GM23338 (cell line): ENCODE data around the gene WSCD2.

Source experiments
- CREB1 ChIP-seq: fragments of 250-450 bp; sonication (Bioruptor Pico); IDR thresholded peaks from 2 replicates; pipeline ENCODE4 v1.5.0; 2020; ENCODE audit warnings: low read depth, mild to moderate bottlenecking, moderate library complexity
- EZH2 ChIP-seq: fragments of 200-600 bp; sonication (generic); IDR thresholded peaks from one replicate; pipeline ENCODE4 v1.8.0; 2017; ENCODE audit warnings: antibody characterized with exemption, mild to moderate bottlenecking, low read depth; ENCODE audit not compliant: unreplicated experiment
- EZH2phosphoT487 ChIP-seq: fragments of 200-600 bp; sonication (generic); IDR thresholded peaks from one replicate; pipeline ENCODE4 v1.8.1; 2018; ENCODE audit warnings: antibody characterized with exemption; ENCODE audit not compliant: unreplicated experiment
- JUNB ChIP-seq: IDR thresholded peaks from one replicate; pipeline ENCODE4 v1.6.1; 2016; ENCODE audit warnings: antibody characterized with exemption; ENCODE audit not compliant: unreplicated experiment
- POLR2AphosphoS5 ChIP-seq: IDR thresholded peaks from 2 replicates; pipeline ENCODE4 v1.6.1; 2016; ENCODE audit warnings: antibody characterized with exemption, low read depth
- REST ChIP-seq: IDR thresholded peaks from one replicate; pipeline ENCODE4 v1.6.1; 2018; ENCODE audit warnings: antibody characterized with exemption; ENCODE audit not compliant: unreplicated experiment
- ZNF331 ChIP-seq: fragments of 250-450 bp; sonication (Bioruptor Pico); IDR thresholded peaks from 2 replicates; pipeline ENCODE4 v1.5.0; 2020; ENCODE audit warnings: low read depth, mild to moderate bottlenecking, moderate library complexity
- ZNF462 ChIP-seq: fragments of 250-450 bp; sonication (Bioruptor Pico); IDR thresholded peaks from 2 replicates; pipeline ENCODE4 v1.5.0; 2020; ENCODE audit warnings: mild to moderate bottlenecking, moderate library complexity
- TF ChIP-seq, protein P1 (sequence below), 2 experiments: fragments of 200-600 bp in 1 of 2; sonication (generic) in 1 of 2; conservative IDR thresholded peaks; 2 replicates each; pipeline versions ENCODE4 v1.5.1 to v1.6.1; 2016 to 2017; ENCODE audit warnings: antibody characterized with exemption in 2 of 2, low read depth in 2 of 2, mild to moderate bottlenecking in 2 of 2, moderate library complexity in 1 of 2

- TF ChIP-seq, protein P1, sequence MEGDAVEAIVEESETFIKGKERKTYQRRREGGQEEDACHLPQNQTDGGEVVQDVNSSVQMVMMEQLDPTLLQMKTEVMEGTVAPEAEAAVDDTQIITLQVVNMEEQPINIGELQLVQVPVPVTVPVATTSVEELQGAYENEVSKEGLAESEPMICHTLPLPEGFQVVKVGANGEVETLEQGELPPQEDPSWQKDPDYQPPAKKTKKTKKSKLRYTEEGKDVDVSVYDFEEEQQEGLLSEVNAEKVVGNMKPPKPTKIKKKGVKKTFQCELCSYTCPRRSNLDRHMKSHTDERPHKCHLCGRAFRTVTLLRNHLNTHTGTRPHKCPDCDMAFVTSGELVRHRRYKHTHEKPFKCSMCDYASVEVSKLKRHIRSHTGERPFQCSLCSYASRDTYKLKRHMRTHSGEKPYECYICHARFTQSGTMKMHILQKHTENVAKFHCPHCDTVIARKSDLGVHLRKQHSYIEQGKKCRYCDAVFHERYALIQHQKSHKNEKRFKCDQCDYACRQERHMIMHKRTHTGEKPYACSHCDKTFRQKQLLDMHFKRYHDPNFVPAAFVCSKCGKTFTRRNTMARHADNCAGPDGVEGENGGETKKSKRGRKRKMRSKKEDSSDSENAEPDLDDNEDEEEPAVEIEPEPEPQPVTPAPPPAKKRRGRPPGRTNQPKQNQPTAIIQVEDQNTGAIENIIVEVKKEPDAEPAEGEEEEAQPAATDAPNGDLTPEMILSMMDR (conservative IDR thresholded peaks at IDR 0.05; ENCODE audit: low read depth in 2 of 2): no peak
- TF ChIP-seq REST (no peak), POLR2AphosphoS5 (no peak), EZH2 (no peak), EZH2phosphoT487 (no peak), ZNF331 (CRISPR knock-in tag) (no peak), JUNB (no peak), ZNF462 (CRISPR knock-in tag) (no peak), CREB1 (no peak)
These were observed 669 bp upstream of the WSCD2 start for GRCh38 chr12:108128221-108129016.
